GM21390 (cell line): ENCODE measurements around the gene DOP1B.

Experiments
- ATAC-seq: cut with Tn5 transposase; IDR thresholded peaks from one replicate; pipeline ENCODE4 v1.9.1; 2021; ENCODE audit not compliant: unreplicated experiment

DOP1B gene

DNA sequence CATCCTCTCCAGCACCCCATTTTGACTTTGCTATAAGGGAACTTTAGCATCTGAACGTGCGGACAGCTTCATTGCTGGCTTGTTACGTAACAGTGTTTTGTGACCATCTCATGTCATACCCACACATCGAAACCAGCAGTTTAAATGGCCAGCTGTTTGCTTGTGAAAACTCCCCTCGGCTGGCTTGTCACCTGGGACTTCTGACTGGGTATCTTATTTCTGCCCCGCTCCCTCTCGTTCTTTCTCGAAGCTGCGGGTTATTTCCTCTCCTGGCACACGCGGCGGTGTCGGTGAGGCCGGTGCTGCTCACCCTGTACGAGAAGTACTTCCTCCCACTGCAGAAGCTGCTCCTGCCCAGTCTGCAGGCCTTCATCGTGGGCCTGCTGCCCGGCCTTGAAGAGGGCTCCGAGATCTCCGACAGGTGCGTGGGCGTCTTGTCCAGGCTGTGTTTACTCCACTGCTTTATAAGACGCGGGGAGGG lies 43.5 kb downstream of the DOP1B start:
- no peak for ATAC-seq

DNA sequence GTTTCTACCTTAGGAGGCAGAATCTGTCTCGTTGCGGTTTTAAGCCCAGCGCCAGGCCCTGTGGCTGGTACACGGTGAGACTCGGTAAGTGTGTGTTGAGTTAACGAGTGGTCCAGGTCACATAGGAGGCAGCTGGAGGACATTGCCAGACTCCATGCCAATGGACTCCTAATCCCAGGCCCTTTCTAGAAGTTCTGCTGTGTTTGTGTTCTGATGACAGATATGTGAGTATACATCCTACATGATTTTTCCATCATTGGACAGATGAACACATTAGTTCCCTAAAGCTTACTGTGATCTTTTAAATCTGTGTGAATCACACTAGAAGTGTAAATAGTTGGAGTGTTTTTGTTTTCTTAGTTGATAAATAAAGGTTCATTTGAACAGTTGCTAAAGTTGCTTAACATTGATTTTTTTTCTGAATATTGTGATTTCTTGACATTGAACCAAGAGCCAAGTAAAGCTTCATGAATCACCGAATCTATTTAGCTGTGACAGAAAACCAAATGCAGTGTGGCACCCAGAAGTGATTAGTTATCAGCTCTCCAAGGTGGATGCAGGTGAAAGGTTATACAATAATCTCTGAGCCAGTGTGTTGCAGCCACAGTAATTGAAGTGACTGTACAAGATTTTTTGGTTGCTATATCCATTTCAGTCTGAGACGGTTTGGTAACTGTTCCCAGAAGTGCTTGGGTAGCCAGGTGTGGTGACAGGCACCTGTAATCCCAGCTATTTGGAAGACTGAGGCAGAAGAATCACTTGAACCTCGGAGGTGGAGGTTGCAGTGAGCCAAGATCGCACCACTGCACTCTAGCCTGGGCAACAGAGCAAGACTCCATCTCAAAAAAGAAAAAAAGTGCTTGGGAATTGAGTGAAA lies 46.3 kb downstream of the DOP1B start:
- ATAC-seq, result no peak

DNA sequence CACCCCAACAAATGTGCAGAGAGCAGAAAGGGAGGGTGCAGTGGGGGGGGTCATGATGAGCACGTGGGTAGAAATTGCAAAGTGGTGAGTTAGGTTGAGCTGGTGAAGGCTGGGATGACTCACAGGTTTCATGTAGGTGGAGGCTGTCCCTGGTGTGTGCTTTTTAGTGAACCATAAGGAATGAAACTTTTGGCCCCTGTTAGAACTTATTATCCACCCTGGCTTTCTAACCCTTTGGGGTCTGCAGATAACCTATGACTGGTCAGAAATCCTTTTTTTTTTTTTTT lies 46.9 kb downstream of the DOP1B start:
- no peak for ATAC-seq

DNA sequence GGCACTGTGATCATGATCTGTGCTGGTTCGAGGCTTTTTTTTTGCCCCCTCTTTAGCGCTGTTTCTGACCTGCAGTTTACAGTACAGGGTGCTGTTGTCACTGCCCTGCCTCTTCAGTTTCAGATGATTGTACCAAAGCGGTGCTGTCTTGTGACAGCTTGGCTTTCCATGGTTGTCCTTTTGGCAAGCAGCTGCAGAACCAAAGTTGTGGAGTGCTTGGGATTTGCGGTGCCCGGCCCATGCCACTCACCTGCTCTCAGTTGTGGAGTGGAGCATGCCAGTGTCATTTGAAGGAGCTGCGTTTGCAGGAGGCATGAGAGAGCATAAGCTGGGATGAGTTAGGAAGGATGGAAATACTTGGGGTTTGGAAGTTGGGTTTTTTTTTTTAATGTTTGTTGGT lies 48.4 kb downstream of the DOP1B start:
- no peak for ATAC-seq

DNA sequence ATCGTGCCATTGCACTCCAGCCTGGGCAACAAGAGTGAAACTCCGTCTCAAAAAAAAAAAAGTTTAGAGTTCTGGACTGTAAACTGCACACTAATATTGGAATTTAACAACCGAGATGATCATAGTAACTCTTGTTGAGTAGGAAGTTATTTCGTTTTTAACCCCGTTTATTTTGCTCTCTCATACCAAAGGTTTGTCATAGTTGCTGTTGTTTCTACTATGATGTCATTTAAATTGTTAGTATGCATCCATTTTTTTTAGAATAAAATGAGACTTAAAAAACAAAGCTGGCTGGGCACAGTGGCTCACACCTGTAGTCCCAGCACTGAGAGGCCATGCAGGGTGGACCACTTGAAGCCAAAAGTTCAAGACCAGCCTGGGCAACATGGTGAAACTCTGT lies 49.3 kb downstream of the DOP1B start:
- ATAC-seq, result no peak
